ENCODE results near the gene DISP2.

- TF ChIP-seq CTCF (IDR thresholded peaks at IDR 0.05), result no peak
- TF ChIP-seq POLR2A (IDR thresholded peaks at IDR 0.05), result no peak
Observed at GRCh38 chr15:40339621-40339945, 18.4 kb upstream of the DISP2 start.

Measured in uterus (tissue), 2 donors.